Ramos (cell line): ENCODE measurements around the gene CELA2B.
"Not testable (repeated sequence)": the region's sequence is repeated elsewhere in the genome, so short reads cannot be mapped to it uniquely, and the experiment has no call there.

ENCODE experiments used
- in situ Hi-C: fragments of 300-500 bp; cut with MboI; formaldehyde crosslinking; loops from one replicate; pipeline ENCODE4 v1.14.3; 2022; ENCODE audit warnings: low sequenced_read_pairs; ENCODE audit not compliant: unreplicated experiment

Gene CELA2B

DNA sequence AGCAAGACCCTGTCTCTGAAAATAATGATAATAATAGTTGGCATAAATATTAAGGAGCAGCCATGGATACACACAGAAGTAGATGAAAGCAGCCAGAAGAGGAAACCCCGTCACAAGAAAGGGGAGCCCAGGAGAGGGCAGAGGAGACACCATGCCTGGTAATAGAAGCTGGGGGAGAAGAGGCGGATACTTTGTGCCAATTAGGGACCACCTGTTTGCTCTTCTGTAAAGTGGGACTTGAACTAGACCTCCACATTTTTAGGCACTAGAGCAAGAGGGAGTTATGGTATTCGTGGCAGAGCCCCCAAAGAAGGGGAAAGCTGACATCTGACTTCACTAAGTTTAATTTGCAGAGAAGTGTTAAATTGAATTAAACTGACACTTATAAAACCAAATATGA is 12.5 kb downstream of the CELA2B start:
- in situ Hi-C loops: no loop called here

DNA sequence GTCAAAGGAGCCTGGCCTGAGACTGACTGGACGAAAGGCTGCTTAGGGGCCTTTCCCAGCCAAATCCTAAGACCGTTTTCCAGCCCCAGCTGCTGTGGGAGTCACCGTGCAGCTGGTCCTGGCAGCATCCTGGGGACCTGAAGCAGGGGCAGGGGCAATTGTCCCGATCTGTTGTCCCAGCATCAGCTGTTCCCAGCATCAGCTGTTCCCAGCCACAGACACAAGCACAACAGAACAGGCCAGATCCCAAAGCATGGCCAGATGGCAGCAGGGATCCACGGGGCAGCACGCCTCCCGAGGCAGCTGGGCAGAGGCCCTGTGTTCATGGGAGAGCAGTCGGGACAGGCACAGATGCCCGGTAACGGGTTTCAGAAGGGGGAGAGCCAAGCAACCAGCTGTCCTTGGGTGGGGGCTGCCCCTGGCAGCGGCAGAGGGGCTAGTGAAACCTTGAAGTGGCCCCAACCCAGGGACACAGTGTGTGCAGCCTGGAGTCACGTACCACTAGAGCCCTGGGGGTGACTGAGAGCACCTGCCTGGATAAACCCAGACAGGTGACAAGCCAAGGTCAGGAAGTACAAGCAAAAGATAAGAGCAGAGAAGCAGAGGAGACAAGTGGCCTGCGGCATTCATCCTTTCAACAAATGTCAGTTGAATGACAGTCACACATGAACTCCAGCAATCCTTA is 13.3 kb downstream of the CELA2B start:
- in situ Hi-C loops: no loop called here

DNA sequence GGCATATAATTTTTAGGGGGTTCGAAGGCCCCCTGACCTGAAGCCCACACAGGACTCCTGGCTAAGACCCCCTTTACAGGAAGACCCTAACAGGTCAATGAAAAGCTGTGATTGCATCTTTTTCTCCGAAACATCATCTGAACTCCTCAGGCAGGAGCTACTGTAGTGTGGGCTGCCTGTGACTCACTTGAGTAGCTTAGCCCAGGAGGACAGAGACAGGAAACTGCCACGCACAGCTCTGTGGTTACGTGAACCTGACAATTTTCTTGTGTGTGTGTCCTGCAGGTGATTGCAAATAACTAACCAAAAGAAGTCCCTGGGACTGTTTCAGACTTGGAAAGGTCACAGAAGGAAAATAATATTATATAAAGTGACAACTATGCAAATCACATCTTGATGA is 15.1 kb downstream of the CELA2B start:
- in situ Hi-C loops: not testable (repeated sequence)

DNA sequence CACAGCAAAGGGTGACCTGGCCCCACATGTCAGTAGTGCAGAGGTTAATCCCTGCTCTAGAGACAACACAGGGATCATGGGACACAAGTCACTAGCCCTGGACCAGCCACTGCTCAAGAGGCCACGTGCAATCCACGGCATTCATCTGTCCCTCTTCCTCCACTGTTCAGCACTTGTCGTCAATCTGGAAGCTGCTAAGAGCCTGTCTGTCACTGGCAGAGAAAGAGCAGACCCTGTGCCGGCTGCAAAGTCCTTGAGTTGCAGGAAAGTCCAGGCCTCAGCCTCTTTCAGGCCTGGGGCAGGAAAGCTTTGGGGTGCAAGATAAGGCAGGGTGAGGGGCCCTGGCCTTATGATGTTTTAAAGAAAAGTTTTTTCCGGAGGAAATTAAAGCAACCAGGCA is 16.7 kb downstream of the CELA2B start:
- in situ Hi-C loops: no loop called here

DNA sequence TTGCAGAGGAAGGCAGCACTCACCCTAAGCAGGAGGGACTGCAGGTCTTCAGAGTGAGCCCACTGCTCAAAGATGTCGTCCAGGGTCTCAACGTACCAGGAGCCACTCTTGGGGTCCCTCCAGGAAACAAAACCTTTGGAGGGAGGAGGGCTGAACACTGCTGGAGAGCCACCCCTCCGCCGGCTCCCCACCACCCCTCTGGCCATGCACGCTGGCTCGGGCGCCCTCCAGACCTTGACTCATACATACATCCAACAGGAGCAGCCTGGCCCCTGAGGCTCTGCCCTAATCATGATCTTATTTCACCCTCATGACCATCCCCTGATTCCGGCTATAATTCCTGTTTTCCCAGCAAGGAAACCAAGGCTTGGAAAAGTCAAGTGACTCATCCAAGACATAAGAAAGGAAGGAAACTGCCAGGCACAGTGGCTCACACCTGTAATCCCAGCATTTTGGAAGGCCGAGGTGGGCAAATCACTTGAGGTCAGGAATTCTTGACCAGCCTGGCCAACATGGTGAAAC is 18.0 kb downstream of the CELA2B start:
- in situ Hi-C loops: no loop called here

DNA sequence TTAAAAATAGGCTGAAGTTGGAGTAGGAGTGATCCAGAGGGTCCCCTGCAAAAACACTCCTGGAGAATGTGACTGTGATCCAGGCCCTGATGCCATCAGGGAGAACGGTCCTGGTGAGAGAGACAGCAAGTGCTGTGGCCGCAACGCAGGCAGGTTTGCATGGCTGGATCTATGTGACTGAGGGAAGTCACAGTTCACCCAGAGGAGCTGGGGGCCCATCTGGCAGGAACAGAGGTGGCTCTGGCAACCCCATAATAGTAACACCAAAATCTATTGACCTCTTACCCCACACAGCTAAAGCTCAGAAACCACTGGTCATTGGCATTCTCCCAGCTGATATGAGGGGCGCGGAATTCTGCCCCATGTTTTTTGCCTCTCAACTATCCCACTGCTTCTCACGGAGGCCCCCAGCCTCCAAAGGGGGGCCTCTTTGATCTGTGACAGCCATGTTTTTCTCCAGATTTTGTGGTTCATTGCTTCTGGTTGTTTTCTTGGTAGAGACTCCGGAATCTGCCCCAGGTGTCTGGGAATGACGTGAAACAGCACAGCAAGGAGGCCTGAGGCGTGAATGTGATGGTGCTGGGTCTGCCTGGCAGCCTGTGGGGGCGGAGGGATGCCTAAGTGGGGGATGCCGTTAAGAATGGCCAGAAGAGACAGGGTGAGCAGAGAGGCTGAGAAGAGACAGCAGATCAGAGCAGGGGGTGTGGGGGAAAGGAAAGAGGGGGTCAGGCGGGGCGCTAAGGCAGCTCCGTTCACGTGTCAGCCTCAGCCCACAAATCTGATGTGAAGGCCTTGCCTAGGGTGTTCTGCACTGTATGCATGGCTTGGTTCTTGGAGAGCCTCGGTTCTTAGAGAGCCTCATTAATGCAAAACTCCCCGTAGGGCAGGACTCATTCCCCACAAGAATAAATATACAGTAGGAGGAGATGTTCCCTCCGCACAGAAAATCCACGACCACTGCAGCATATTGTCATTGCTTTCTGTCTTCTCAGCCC is 24.6 kb downstream of the CELA2B start:
- in situ Hi-C loops: no loop called here

DNA sequence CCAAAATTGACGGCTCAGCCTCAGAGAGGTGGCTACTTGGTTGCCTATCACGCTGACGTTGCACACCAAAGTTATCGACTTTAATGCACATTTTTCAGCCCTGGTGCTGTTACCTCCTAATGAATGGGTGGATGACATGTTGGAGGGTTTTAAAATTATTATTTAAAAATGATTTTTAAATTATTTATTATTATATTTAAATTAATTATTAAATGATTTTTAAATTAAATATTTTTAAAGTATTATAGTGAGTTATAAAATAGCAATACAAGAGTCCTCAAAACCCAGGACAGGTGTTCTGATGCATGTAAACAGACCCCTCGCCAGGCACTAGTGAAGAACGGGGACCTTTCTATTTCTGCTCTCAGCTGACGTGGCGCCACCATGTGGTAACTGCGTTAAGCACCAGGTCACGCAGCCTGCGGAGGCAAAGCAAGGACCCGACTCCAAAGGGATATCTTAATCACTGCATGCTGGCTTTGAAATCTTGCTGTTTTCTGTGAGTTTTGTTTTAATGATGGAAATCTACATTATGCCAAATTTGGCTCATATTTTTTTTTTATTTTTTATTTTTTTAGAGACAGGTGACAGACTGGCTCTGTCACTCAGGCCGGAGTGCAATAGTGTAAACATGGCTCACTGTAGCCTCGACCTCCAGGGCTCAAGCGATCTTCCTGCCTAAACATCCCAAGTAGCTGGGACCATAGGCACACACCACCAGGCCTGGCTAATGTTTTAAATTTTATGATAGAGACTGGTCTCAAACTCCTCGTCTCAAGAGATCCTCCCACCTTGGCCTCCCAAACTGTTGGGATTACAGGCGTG is 25.5 kb downstream of the CELA2B start:
- in situ Hi-C loops: no loop called here

DNA sequence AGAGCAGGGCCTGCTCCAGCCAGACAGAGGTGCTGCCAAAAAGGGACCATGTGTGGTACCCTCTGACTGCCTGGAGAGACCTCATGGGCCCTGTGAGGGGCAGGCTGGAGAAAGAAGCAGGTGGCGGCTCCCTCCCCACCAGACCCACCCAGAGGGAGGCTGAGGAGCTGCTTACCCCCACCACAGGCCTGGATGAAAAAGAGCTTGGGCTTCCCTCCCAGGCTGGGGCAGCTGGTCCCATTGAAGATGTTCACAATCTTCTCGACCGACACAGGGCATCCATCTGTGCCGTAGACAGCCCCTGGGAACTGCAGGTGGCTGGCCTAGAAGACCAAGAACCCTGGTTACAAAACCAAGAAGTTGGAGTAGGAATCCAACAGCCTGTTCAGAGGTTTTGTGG is 28.5 kb downstream of the CELA2B start:
- in situ Hi-C loops: no loop called here

DNA sequence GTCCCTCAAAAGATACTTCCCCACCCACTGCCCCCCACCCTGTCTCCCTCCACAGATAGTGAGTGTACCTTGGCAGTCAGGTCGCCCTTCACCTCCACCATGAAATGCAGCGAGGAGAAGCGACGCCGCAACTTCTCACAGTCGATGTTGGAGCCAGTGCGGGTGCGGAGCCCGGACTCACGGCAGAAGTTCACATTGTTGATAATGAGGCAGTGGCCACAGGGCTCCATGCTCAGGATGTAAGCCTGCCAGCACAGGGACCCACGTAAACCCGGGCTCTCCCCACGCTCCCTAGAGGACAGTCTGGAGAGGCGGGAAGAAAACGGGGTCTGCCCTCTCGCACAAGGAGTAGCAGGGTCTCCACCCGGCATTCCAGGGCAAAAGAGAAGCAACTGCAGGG is 30.9 kb downstream of the CELA2B start:
- in situ Hi-C loops: no loop called here

DNA sequence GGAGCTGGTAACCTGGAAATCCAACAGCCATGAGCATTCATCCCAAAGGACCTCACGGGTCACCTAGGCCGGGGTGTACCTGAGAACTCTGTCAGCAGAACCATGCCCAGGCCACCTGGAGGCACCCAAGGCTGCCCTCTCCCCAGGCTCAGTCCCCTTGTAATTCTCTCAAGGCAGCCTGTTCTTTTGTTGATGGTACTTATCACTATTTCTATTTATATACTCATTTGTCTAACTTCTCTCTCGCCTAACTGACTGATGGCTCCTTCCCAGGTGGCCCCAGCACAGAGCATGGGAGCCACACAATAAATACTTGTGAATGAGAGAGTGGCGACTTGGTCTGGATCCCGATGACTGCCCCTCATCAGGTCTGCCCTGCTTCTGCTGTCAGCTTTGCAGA is 31.4 kb downstream of the CELA2B start:
- in situ Hi-C loops: no loop called here

DNA sequence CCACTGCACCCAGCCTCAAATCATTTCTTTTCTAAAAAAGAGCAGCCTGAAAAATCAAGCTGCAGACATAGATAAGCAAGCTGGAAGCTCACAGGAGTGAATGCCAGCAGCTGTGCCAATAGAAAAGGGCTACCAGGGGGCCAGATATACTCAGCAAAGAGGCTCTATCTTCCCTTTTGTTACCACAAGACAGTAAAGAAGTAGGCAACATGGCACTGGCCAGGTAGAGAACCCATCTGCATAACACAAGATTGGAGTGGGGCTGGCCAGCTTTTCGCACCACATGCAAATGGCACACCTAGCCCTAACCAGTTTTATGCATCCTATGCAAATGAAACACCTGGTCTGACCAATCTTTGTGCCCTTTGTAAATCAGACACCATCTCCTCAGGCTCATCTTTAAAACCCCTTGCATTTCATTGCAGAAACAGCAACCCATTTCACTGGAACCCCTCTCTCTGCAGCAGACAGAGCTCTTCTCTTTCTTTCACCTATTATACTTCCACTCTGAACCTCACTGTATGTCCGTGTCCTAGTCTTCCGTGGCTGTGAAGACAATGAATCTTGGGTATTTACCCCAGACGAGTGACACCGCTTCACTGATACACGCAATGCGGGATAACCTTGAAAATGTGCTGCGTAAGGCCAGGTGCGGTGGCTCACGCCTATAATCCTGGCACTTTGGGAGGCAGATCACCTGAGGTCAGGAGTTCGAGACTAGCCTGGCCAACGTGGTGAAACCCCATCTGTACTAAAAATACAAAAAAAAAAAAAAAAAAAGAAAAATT is 33.0 kb downstream of the CELA2B start:
- in situ Hi-C loops: no loop called here

DNA sequence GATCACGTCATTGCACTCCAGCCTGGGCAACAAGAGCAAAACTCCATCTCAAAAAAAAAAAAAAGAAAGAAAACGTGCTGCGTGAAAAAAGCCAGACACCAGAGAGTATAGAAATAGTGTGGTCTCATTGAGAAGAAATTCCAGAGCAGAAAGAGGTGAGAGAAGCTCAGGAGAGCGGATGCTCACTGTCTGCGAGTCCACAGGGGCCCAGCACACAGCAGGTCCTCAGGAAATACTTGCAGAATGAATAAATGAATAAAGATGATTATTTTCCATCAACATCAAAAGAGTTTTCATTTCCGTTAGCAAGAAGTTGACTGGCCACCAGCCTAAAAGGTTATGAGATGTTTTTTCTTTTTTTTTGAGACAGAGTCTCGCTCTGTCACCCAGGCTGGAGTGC is 33.7 kb downstream of the CELA2B start:
- in situ Hi-C loops: no loop called here

DNA sequence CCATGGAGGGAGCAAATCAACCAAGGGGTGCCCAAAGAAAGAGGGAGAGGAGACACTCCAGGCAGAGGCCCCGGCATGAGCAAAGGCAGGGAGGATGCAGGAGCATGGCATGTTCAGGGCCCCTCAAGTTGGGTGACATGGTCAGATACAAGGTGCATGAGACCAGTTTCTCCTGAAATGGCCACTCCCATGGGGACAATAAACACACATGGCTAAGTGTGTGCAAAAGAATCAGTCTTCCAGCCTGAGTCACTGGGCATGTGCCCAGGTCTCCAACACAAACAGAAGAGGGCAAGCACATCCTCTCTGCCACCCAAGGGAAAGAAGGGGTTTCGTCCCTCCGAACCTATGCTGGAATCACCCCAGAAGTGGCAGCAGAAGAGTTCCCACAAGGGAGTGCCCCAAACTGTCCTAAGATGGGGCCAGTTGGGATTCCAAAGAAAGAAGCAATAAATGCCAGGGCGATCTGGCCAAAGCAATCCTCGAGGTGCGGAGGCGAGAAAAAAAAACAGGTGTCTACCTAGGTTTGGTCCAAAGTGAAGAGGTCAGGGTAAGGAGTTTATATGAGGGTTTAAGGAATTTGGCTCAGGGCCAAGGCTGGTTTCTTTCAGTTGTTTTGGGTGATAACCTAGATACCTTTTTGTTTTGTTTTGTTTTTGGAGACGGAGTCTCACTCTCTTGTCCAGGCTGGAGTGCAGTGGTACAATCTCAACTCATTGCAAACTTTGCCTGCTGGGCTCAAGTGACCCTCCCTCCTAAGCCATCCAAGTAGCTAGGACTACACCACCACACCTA is 34.9 kb downstream of the CELA2B start:
- in situ Hi-C loops: no loop called here

DNA sequence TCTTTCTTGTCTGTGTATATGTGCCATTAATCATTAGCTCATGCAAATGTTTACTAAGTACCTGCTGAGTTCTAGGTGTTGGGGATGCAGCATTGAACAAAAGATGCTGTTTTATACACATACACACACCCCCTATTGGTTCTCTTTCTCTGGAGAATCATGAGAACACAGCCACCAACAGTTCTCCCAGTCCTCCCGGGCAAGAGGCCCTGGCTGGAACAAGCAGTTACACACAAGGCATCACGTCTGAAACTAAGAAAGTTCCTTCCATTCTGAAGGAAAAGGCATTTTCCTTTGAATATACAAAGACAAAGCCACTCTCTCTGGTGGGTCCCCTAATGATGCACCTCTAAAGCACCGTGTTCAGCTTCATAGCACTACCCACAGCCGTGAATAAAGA is 37.3 kb downstream of the CELA2B start:
- in situ Hi-C loops: no loop called here

DNA sequence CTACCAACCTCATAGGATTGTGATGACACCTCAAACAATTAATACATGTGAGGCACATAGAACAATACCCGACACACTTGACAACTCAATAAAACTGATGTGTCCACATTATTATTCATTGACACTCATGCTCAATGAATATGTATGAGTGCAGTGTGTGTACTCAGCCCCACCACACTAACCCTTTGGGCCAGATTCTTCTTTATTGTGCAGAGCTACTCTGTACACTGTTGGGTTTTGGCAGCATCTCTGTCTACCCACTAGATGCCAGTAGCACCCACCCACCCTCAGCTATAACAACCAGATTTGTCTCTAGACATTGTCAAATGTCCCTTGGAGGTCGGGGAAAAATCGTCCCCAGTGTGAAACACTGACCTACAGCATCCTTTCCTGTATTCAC is 38.0 kb downstream of the CELA2B start:
- in situ Hi-C loops: no loop called here

DNA sequence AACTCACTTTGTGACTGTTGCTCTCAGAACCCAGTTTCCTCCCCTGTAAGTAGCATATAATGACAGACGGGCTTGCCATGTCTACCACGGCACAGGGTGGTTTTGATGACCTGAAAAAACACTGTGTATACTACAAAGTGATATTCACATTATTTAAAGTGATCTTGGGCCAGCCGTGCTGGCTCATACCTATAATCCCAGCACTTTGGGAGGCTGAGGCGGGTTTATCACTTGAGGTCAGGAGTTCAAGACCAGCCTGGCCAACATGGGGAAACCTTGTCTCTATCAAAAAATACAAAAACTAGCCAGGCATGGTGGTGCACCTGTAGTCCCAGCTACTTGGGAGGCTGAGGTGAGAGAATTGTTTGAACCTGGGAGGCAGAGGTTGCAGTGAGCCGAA is 38.7 kb downstream of the CELA2B start:
- in situ Hi-C loops: not testable (repeated sequence)

DNA sequence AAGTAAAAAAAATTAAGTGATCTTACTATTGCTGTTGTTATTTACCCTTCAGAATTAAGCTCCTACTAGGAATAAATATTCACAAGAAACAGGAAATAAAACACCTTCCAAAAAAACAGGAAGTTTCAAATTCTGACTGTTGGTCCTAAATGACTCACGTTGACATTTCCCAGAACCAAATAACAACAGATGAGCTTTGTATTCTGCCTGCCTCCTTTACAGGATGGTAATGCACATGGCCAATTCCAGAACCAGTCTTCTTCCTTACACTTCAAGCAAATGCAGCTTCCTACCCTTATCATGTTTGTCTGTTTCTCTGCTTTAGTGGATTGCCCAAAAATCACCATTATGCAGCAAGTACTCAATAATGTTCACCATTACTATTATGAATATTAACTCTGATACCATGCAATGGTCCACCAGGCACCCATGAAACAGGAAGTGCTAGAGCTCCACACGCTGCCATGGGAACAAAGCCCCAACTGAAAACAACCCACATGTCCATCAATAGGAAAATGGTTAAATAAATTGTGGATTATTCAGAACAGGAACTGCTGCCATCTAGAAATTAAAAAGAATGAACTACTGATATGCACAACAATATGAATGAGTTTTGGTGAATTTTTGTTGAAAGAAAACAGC is 39.2 kb downstream of the CELA2B start:
- in situ Hi-C loops: no loop called here

DNA sequence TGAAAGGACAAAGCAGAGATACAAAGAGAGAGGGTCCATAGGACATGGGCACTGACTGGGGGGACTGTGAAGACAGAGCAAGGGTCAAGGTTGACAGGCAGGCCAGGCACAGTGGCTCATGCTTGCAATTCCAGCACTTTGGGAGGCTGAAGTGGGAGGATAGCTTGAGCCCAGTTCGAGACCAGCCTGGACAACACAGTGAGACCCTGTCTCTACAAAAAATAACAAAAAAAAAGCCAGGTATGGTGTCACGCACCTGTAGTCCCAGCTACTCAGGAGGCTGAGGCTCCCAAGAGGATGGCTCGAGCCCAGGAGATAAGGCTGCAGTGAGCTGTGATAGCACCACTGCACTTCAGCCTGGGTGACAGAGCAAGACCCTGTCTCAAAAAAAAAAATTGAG is 43.7 kb downstream of the CELA2B start:
- in situ Hi-C loops: no loop called here
